ENCODE data around the gene STX4. TPM values are rescaled to one million over a fixed set of nuclear protein-coding genes. Genes with fewer than 3 reads are reported as not detected.

Gene STX4
- total RNA-seq, 1 experiment from 2014 or later, result 85.8 TPM

DNA sequence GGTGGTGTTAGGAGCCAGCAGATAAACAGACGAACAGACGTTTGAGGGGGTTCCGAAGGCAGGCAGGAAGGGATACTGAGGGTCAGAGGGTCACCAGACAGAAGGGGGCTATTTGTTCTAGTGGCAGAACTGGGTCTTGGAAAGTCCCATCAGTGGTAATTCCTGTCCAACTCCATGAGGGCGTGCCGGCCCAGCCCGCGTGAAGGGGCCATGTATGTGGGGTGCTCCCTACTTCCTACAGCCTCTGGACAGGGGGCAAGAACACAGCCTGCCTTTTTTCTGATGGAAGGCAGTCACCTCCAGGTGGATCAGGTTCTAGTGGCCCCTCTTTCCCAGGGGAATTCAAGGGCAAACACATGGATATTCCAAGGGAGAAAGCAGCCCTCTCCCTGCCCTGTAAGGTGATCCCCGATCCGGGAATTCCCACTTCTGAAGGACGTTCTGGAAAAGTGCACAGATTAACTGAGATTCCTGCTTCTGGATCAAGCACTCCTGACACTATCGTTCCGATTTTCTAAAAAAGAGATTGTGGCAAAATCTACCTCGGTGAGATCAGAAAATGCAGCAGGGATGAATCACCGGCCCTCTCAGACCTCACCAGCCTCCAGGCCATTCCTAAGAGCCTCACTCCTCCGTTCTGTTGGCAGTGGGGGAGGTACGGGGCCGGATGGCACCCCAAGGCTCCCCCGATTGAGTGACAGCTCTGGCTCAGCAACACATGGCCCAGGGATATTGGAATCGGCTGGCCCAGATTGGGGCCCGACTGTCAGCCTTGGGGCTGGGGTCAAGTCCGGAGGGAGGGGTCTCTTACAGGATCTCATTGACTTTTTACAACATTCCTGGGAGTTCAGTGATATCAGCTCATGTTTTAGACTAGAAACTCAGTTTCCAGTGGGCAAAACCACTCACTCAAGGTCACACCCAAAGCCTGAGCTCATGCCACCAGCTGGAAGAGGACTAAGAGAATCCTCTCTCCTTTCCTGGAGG lies 35.3 kb upstream of the STX4 start:
- Histone ChIP-seq H3K4me3 (peak overlapping the region; percentile 67), H3K9me2 (ENCODE audit: insufficient read depth) (no peaks in the 10 kb centered on the region), H2AFZ (peak overlapping the region; percentile 80), H4K20me1 (ENCODE audit: insufficient read depth) (no peaks in the 10 kb centered on the region), H3K27me3 (ENCODE audit: insufficient read depth, low read depth) (no peaks in the 10 kb centered on the region), H3K27ac (peak overlapping the region; percentile 80), H3K36me3 (ENCODE audit: low read depth) (no peaks in the 10 kb centered on the region), H3K9me3 (ENCODE audit: insufficient read depth, low read depth) (no peaks in the 10 kb centered on the region), H3K4me1 (replicated peaks; ENCODE audit: insufficient read depth) (peaks cover 24% of the 10 kb centered on the region), H3F3A (ENCODE audit: insufficient read depth, low read depth) (peaks cover 41% of the 10 kb centered on the region), H3K79me2 (ENCODE audit: low read depth) (no peaks in the 10 kb centered on the region), H3K4me2 (peak overlapping the region; percentile 98)
- CTCF ChIA-PET, result interaction anchor here (0.5 to 0.9 kb wide), 3 partner anchors 13 to 159 kb away, joined by 4 to 9 read pairs (median 5); partner anchors contain the start of gene HSD3B7
- DNase-seq, result peak; percentile 77 to 86
- TF ChIP-seq CTCF (conservative IDR thresholded peaks at IDR 0.05) (no peak), EZH2 (IDR thresholded peaks at IDR 0.05; ENCODE audit: low read depth) (no peak)
- POLR2A ChIA-PET (ENCODE audit: unreplicated experiment), result interaction anchor here (0.5 to 1.0 kb wide), 4 partner anchors 19 to 144 kb away, joined by 3 to 9 read pairs (median 5); partner anchors contain the start of genes STX4 and ZNF668
- BruUV-seq (replicated peaks), result TSS peak; percentile 81
- intact Hi-C loops (cut with micrococcal nuclease; ENCODE audit: unreplicated experiment), result loop anchor here (1.0 kb wide), 2 partner anchors 35 to 182 kb away; partner anchors contain the start of genes FUS and STX4

- no peaks in the 10 kb centered on the region for H3K27me3 ChIP-seq (ENCODE audit: insufficient read depth, low read depth)
- TF ChIP-seq CTCF (conservative IDR thresholded peaks at IDR 0.05), result no peak
- TF ChIP-seq EZH2 (IDR thresholded peaks at IDR 0.05; ENCODE audit: low read depth), result no peak
- H3K9me2 ChIP-seq (ENCODE audit: insufficient read depth), result no peaks in the 10 kb centered on the region
- POLR2A ChIA-PET (ENCODE audit: unreplicated experiment), result interaction anchor here (0.6 to 1.0 kb wide), 2 partner anchors 75 to 143 kb away, joined by 4 to 9 read pairs; partner anchors contain the start of gene ZNF668
- no peaks in the 10 kb centered on the region for H4K20me1 ChIP-seq (ENCODE audit: insufficient read depth)
- peaks cover 41% of the 10 kb centered on the region for H3F3A ChIP-seq (ENCODE audit: insufficient read depth, low read depth)
- BruUV-seq (replicated peaks), result no TSS peak
- H3K9me3 ChIP-seq (ENCODE audit: insufficient read depth, low read depth), result no peaks in the 10 kb centered on the region
- H3K79me2 ChIP-seq (ENCODE audit: low read depth), result no peaks in the 10 kb centered on the region
- peak overlapping the region; percentile 98 for H3K4me2 ChIP-seq
- H3K4me3 ChIP-seq, result peak overlapping the region; percentile 67; the same call in 1 of the 2 replicates
- H3K4me1 ChIP-seq (replicated peaks; ENCODE audit: insufficient read depth), result peaks cover 24% of the 10 kb centered on the region
- DNase-seq, result no peak
- intact Hi-C loops (cut with micrococcal nuclease; ENCODE audit: unreplicated experiment), result no loop called here
- H3K27ac ChIP-seq, result peak overlapping the region; percentile 80
- H2AFZ ChIP-seq, result no peak overlapping the region
- CTCF ChIA-PET, result interaction anchor here (0.8 to 1.1 kb wide), 3 partner anchors 14 to 151 kb away, joined by 4 to 7 read pairs (median 5); partner anchors contain the start of genes HSD3B7 and PRSS36
- no peaks in the 10 kb centered on the region for H3K36me3 ChIP-seq (ENCODE audit: low read depth)
These were observed 34.3 kb upstream of the STX4 start for GRCh38 chr16:30998852-30999761.
